ENCODE results near the gene EIF4G3. TPM values are rescaled to one million over a fixed set of nuclear protein-coding genes. Genes with fewer than 3 reads are reported as not detected.
A peak's percentile ranks its signal among the peaks of the same experiment; 100 is the strongest.
"Not testable (repeated sequence)": the region's sequence is repeated elsewhere in the genome, so short reads cannot be mapped to it uniquely, and the experiment has no call there.

EIF4G3 gene
- total and polyA plus RNA-seq, 10 donors, result 14.3 to 97.3 (median 64.1) TPM

DNA sequence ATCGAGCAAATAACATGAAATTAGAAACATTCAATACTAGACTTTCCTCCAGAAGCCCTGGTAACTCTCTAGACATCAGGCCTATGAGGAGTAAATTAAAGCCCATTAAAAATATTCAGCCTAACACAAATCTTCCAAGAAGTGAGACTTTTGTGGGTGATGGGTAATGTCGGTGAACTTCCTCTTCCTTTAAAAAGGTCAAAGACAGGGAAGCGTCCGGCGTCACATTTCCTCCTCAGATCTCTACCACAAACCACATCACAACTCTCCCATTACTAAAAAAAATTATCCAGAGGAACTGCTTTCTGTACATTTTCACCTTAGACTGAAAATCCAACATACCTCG is 1.4 kb downstream of the EIF4G3 start:
- H3K27ac ChIP-seq, result peak overlapping the region; percentile 87 to 98 (median 94)
- peak; percentile 81 for DNase-seq
- no peaks in the 10 kb centered on the region for H3K9me3 ChIP-seq
- peak in 1 of 3 donors; percentile 59 for TF ChIP-seq POLR2AphosphoS5 (IDR thresholded peaks at IDR 0.05)
- TF ChIP-seq, protein P1, sequence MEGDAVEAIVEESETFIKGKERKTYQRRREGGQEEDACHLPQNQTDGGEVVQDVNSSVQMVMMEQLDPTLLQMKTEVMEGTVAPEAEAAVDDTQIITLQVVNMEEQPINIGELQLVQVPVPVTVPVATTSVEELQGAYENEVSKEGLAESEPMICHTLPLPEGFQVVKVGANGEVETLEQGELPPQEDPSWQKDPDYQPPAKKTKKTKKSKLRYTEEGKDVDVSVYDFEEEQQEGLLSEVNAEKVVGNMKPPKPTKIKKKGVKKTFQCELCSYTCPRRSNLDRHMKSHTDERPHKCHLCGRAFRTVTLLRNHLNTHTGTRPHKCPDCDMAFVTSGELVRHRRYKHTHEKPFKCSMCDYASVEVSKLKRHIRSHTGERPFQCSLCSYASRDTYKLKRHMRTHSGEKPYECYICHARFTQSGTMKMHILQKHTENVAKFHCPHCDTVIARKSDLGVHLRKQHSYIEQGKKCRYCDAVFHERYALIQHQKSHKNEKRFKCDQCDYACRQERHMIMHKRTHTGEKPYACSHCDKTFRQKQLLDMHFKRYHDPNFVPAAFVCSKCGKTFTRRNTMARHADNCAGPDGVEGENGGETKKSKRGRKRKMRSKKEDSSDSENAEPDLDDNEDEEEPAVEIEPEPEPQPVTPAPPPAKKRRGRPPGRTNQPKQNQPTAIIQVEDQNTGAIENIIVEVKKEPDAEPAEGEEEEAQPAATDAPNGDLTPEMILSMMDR (IDR thresholded peaks at IDR 0.05 in 8 of 11, conservative IDR thresholded peaks at IDR 0.05 in 3 of 11), result no peak
- TF ChIP-seq POLR2A (IDR thresholded peaks at IDR 0.05), result no peak
- peaks cover 10 to 56% (median 28%) of the 10 kb centered on the region in 6 donors for H3K4me1 ChIP-seq
- peak overlapping the region; percentile 55 to 95 (median 76) for H3K4me3 ChIP-seq
- 0 to 1% (median 1%) methylated on average over 6 of the region's 6 CpGs for WGBS, 5 donors
- no peaks in the 10 kb centered on the region for H3K27me3 ChIP-seq (replicated peaks in 1 of 7)
- intact Hi-C loops (cut with DNase I; ENCODE audit: low total_unique reads), result loop anchor here (10.0 kb wide), 1 partner anchor 390 kb away; the partner anchor contains the start of gene HP1BP3
- peaks cover 0 to 18% (median 2%) of the 10 kb centered on the region in 6 donors for H3K36me3 ChIP-seq

DNA sequence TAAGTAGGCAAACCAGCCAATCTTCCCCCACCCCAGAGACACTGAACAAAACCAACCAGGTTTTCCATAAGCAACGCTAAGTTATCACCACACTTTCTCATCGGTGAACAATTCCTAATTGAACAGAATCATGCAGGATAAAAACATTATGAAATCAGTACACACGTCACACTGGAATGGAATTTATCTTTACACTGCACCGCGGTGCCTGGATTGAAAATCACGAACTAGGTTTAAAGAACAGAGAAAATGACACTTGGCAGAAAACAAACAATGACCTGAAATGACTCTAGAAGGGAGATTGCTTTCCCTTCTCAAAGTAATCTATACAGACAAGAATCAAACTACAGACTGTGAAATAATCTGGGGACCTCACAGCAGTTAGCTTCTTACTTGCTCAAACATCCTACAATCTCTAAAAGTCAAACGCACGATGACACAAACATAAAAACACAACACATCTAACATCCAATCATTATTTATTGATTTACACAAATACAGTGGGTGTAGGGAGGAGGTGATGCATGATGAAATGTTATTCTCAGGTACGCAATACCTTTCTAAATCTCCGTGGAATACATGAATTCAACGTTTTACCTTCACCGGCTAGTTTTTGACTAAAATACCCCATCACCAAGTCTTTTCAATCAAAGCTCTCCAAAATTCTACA is 1.9 kb downstream of the EIF4G3 start:
- peak overlapping the region; percentile 55 to 95 (median 76) for H3K4me3 ChIP-seq

DNA sequence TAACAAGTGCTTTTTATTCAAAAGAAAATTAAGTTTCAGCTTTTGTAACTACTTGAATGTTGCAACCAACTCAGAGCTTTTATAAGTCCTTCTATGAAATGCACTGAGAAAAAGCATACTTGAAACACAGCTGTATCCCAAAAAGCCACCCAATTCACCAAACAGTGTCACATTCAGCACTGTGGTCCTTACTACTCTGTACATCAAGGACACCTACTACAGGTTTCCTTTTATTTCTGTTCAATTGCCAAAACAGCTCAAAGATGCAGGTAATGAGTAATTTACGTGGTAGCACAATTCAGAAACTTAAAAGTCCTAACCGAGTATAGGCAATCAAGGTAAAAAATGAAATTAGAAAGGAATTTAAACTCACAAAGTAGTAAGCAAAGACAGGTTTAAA is 2.5 kb downstream of the EIF4G3 start:
- Histone ChIP-seq H3K27ac (peak overlapping the region in 7 of 8 donors; percentile 90 to 98 (median 95)), H3K36me3 (peaks cover 0 to 29% (median 8%) of the 10 kb centered on the region in 6 donors), H3K4me1 (peaks cover 10 to 56% (median 28%) of the 10 kb centered on the region in 6 donors), H3K27me3 (replicated peaks in 1 of 7) (no peaks in the 10 kb centered on the region), H3K9me3 (no peaks in the 10 kb centered on the region), H3K4me3 (peak overlapping the region in 4 of 8 donors; percentile 59 to 95 (median 78))
- TF ChIP-seq POLR2A (IDR thresholded peaks at IDR 0.05) (no peak), POLR2AphosphoS5 (IDR thresholded peaks at IDR 0.05) (no peak)
- TF ChIP-seq, protein P1 (IDR thresholded peaks at IDR 0.05 in 8 of 11, conservative IDR thresholded peaks at IDR 0.05 in 3 of 11), result no peak
- 41 to 78% (median 68%) methylated on average over 2 of the region's 2 CpGs for WGBS, 5 donors
- no peak for DNase-seq
- intact Hi-C loops (cut with DNase I; ENCODE audit: low total_unique reads), result loop anchor here (10.0 kb wide), 1 partner anchor 389 kb away; the partner anchor contains the start of gene HP1BP3

More for the DNA sequence above, 1.9 kb downstream of the EIF4G3 start:
- 32 to 49% (median 41%) methylated on average over 12 of the region's 12 CpGs for WGBS, 5 donors
- Histone ChIP-seq H3K9me3 (no peaks in the 10 kb centered on the region), H3K4me1 (peaks cover 10 to 56% (median 28%) of the 10 kb centered on the region in 6 donors), H3K27ac (peak overlapping the region; percentile 87 to 98 (median 94)), H3K27me3 (replicated peaks in 1 of 7) (no peaks in the 10 kb centered on the region), H3K36me3 (peaks cover 0 to 23% (median 5%) of the 10 kb centered on the region in 6 donors)
- TF ChIP-seq, protein P1 (IDR thresholded peaks at IDR 0.05 in 8 of 11, conservative IDR thresholded peaks at IDR 0.05 in 3 of 11), result no peak
- no peak for TF ChIP-seq POLR2AphosphoS5 (IDR thresholded peaks at IDR 0.05)
- TF ChIP-seq POLR2A (IDR thresholded peaks at IDR 0.05), result no peak
- intact Hi-C loops (cut with DNase I; ENCODE audit: low total_unique reads), result loop anchor here (10.0 kb wide), 1 partner anchor 390 kb away; the partner anchor contains the start of gene HP1BP3
- DNase-seq, result no peak

DNA sequence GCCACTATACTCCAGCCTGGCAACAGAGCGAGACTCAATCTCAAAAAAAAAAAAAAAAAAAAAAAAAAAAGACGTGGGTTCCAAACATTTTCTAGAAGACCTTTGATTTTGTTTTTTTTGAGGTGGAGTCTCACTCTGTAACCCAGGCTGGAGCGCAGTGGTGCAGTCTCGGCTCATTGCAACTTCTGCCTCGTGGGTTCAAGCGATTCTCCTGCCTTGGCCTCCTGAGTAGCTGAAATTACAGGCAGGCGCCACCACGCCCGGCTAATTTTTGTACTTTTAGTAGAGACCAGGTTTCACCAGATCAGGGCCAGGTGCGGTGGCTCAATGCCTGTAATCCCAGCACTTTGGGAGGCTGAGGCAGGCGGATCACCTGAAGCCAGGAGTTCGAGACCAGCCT is 3.6 kb downstream of the EIF4G3 start:
- intact Hi-C loops (cut with DNase I; ENCODE audit: low total_unique reads), result loop anchor here (10.0 kb wide), 1 partner anchor 388 kb away; the partner anchor contains the start of gene HP1BP3
- not testable (repeated sequence) for H3K4me3 ChIP-seq; H3K27ac ChIP-seq; H3K27me3 ChIP-seq (replicated peaks in 1 of 7); H3K9me3 ChIP-seq; DNase-seq
- Histone ChIP-seq H3K4me1 (peaks cover 10 to 56% (median 28%) of the 10 kb centered on the region in 6 donors), H3K36me3 (peaks cover 0 to 40% (median 13%) of the 10 kb centered on the region in 6 donors)
- WGBS, 5 donors, result 87 to 94% (median 91%) methylated on average over 12 of the region's 12 CpGs

DNA sequence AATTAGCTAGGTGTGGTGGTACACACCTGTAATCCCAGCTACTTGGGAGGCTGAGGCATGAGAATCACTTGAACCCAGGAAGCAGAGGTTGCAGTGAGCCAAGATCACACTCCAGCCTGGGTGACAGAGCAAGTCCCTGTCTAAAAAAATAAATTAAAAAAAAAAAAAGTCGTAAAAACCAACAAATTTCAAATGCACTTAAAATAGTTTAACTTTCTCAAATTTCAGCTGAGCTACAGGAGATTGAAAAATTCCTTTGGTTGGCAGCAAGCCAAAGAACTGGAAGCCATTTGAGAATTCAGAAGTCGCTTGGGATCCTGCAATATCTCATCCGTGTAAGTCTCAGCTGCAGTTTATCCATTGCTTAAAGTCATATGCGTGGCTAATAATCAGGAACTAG is 5.9 kb downstream of the EIF4G3 start:
- WGBS, 5 donors, result 62 to 71% (median 67%) methylated on average over 4 of the region's 4 CpGs
- Histone ChIP-seq H3K36me3 (peaks cover 0 to 61% (median 21%) of the 10 kb centered on the region in 6 donors), H3K27ac (peak overlapping the region in 2 of 8 donors; percentile 10 to 13), H3K4me1 (peaks cover 8 to 53% (median 25%) of the 10 kb centered on the region in 6 donors)
- not testable (repeated sequence) for H3K27me3 ChIP-seq (replicated peaks in 1 of 7); H3K4me3 ChIP-seq; H3K9me3 ChIP-seq; DNase-seq
- intact Hi-C loops (cut with DNase I; ENCODE audit: low total_unique reads), result loop anchor here (10.0 kb wide), 1 partner anchor 386 kb away; the partner anchor contains the start of gene HP1BP3

Data from spleen (tissue), 11 donors.